ENCODE results near the gene EFNA5.

The EFNA5 gene

GRCh38 chr5:107624235-107624634, 46.5 kb downstream of the EFNA5 start:
- no peaks in the 10 kb centered on the region for H3K27me3 ChIP-seq (replicated peaks; ENCODE audit: control insufficient read depth, insufficient read depth, low read length, poor library complexity, severe bottlenecking)
- H3K36me3 ChIP-seq (ENCODE audit: control insufficient read depth, insufficient read depth, low read length): no peaks in the 10 kb centered on the region
- DNase-seq: no peak
- H3K27ac ChIP-seq (ENCODE audit: insufficient read depth, low read length, poor library complexity, severe bottlenecking): no peak overlapping the region
- no peaks in the 10 kb centered on the region for H3K9me3 ChIP-seq (ENCODE audit: control insufficient read depth, low read length)
- no peak overlapping the region for H3K4me3 ChIP-seq (ENCODE audit: insufficient read depth, low read depth, low read length, poor library complexity, severe bottlenecking)
- no peaks in the 10 kb centered on the region for H3K4me1 ChIP-seq (ENCODE audit: control insufficient read depth, insufficient read depth, low read length, poor library complexity, severe bottlenecking)

DNA sequence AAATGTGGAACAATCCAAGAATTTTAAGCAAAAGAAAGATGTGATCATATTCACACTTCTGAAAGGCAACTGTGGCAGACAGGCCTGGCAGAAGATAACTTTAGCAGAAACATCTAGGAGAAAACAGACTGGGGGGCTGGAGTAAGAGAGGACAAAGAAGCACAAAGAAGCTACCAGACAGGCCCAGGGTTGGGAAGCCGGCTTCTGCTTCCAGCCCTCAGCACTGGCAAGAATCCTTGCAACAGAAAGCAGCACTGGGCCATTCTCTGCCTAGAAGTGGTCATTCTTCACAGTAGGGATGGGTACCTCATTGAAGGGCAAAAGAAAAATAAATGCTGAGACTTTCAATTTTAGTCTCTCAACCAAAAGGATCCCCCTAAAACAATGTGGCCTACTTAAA, 49.6 kb downstream of the EFNA5 start:
- no peak overlapping the region for H3K4me3 ChIP-seq (ENCODE audit: insufficient read depth, low read depth, low read length, poor library complexity, severe bottlenecking)
- no peaks in the 10 kb centered on the region for H3K9me3 ChIP-seq (ENCODE audit: control insufficient read depth, low read length)
- DNase-seq: no peak

DNA sequence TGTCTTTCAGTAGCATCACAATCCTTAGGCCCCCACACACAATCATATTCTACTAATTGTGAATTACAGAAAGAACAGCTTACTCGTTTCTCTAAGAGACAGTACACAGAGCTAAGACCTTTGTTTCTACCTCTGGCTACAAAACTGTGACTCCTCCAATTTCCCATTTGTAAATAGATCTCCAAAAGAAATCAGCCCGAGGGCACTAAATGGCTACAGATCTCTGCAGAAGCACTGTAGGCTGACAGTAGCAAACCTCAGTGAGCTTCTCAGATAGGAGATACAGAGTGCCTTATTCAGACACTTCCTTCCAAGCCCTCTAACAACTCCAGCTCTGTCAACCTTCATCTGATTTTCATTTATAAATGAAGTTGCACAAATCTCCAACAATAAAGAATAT, 51.0 kb downstream of the EFNA5 start:
- Histone ChIP-seq H3K4me1 (ENCODE audit: control insufficient read depth, insufficient read depth, low read length, poor library complexity, severe bottlenecking) (no peaks in the 10 kb centered on the region), H3K27ac (ENCODE audit: insufficient read depth, low read length, poor library complexity, severe bottlenecking) (no peak overlapping the region), H3K36me3 (ENCODE audit: control insufficient read depth, insufficient read depth, low read length) (no peaks in the 10 kb centered on the region), H3K9me3 (ENCODE audit: control insufficient read depth, low read length) (no peaks in the 10 kb centered on the region), H3K27me3 (replicated peaks; ENCODE audit: control insufficient read depth, insufficient read depth, low read length, poor library complexity, severe bottlenecking) (no peaks in the 10 kb centered on the region), H3K4me3 (ENCODE audit: insufficient read depth, low read depth, low read length, poor library complexity, severe bottlenecking) (no peak overlapping the region)
- DNase-seq: no peak

More for the DNA sequence above, 49.6 kb downstream of the EFNA5 start:
- Histone ChIP-seq H3K27ac (ENCODE audit: insufficient read depth, low read length, poor library complexity, severe bottlenecking) (no peak overlapping the region), H3K4me1 (ENCODE audit: control insufficient read depth, insufficient read depth, low read length, poor library complexity, severe bottlenecking) (no peaks in the 10 kb centered on the region), H3K27me3 (replicated peaks; ENCODE audit: control insufficient read depth, insufficient read depth, low read length, poor library complexity, severe bottlenecking) (no peaks in the 10 kb centered on the region), H3K36me3 (ENCODE audit: control insufficient read depth, insufficient read depth, low read length) (no peaks in the 10 kb centered on the region)

- no peak for DNase-seq
- Histone ChIP-seq H3K36me3 (ENCODE audit: control insufficient read depth, insufficient read depth, low read length) (no peaks in the 10 kb centered on the region), H3K27ac (ENCODE audit: insufficient read depth, low read length, poor library complexity, severe bottlenecking) (no peak overlapping the region), H3K4me1 (ENCODE audit: control insufficient read depth, insufficient read depth, low read length, poor library complexity, severe bottlenecking) (no peaks in the 10 kb centered on the region), H3K9me3 (ENCODE audit: control insufficient read depth, low read length) (no peaks in the 10 kb centered on the region), H3K27me3 (replicated peaks; ENCODE audit: control insufficient read depth, insufficient read depth, low read length, poor library complexity, severe bottlenecking) (no peaks in the 10 kb centered on the region), H3K4me3 (ENCODE audit: insufficient read depth, low read depth, low read length, poor library complexity, severe bottlenecking) (no peak overlapping the region)
These were observed 52.5 kb downstream of the EFNA5 start for GRCh38 chr5:107618242-107618641.

DNA sequence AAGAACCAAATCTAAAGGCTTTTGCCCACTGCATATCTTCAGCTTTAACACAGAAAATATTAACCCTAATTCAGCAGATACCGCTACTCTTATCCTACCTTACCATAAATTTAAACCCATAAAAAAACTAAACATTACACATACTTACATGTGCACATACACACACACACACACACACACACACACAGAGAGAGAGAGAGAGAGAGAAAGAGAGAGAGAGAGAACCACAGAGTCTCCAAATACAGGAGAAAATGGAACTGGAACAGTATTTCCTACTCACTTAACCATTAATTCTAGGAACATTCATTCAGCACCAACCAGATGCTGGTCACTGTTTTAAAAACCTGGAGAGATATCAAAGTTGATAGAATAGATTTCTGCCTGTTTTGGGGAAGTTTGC, 53.7 kb downstream of the EFNA5 start:
- H3K4me1 ChIP-seq (ENCODE audit: control insufficient read depth, insufficient read depth, low read length, poor library complexity, severe bottlenecking): no peaks in the 10 kb centered on the region
- no peak overlapping the region for H3K27ac ChIP-seq (ENCODE audit: insufficient read depth, low read length, poor library complexity, severe bottlenecking)
- no peaks in the 10 kb centered on the region for H3K9me3 ChIP-seq (ENCODE audit: control insufficient read depth, low read length)
- DNase-seq: no peak
- no peaks in the 10 kb centered on the region for H3K27me3 ChIP-seq (replicated peaks; ENCODE audit: control insufficient read depth, insufficient read depth, low read length, poor library complexity, severe bottlenecking)
- H3K36me3 ChIP-seq (ENCODE audit: control insufficient read depth, insufficient read depth, low read length): no peaks in the 10 kb centered on the region
- H3K4me3 ChIP-seq (ENCODE audit: insufficient read depth, low read depth, low read length, poor library complexity, severe bottlenecking): no peak overlapping the region

- no peak overlapping the region for H3K27ac ChIP-seq (ENCODE audit: insufficient read depth, low read length, poor library complexity, severe bottlenecking)
- no peaks in the 10 kb centered on the region for H3K4me1 ChIP-seq (ENCODE audit: control insufficient read depth, insufficient read depth, low read length, poor library complexity, severe bottlenecking)
- H3K36me3 ChIP-seq (ENCODE audit: control insufficient read depth, insufficient read depth, low read length): no peaks in the 10 kb centered on the region
These were observed 54.5 kb downstream of the EFNA5 start for GRCh38 chr5:107616213-107616612.

DNA sequence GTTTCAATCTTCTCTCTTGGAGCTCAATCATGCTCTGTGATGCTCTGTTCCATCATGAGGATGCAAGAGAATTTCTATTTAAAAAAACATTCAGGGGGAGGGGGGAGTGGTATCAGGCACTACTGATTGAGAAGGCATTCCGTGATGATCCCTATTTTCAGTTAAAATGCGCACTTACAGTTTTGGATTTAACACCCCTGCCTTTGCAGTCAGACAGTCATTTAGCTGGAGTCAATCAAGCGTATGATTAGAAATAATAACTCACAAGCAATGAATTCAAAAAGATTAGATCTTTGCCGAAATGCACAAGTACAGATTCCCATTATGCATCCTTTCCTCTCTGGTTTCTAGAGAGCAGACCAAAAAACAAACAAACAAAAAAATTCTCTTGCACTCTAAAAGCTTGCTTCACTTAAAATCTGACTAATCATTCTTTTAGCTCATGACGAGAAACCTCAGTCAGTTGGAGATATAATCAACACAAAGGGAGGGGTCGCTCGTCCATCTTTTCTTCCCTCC, 55.4 kb downstream of the EFNA5 start:
- DNase-seq: no peak
- Histone ChIP-seq H3K9me3 (ENCODE audit: control insufficient read depth, low read length) (no peaks in the 10 kb centered on the region), H3K27ac (ENCODE audit: insufficient read depth, low read length, poor library complexity, severe bottlenecking) (no peak overlapping the region), H3K27me3 (replicated peaks; ENCODE audit: control insufficient read depth, insufficient read depth, low read length, poor library complexity, severe bottlenecking) (no peaks in the 10 kb centered on the region), H3K4me3 (ENCODE audit: insufficient read depth, low read depth, low read length, poor library complexity, severe bottlenecking) (no peak overlapping the region), H3K4me1 (ENCODE audit: control insufficient read depth, insufficient read depth, low read length, poor library complexity, severe bottlenecking) (no peaks in the 10 kb centered on the region), H3K36me3 (ENCODE audit: control insufficient read depth, insufficient read depth, low read length) (no peaks in the 10 kb centered on the region)

More at GRCh38 chr5:107616213-107616612, 54.5 kb downstream of the EFNA5 start:
- H3K4me3 ChIP-seq (ENCODE audit: insufficient read depth, low read depth, low read length, poor library complexity, severe bottlenecking): no peak overlapping the region
- H3K27me3 ChIP-seq (replicated peaks; ENCODE audit: control insufficient read depth, insufficient read depth, low read length, poor library complexity, severe bottlenecking): no peaks in the 10 kb centered on the region
- H3K9me3 ChIP-seq (ENCODE audit: control insufficient read depth, low read length): no peaks in the 10 kb centered on the region
- no peak for DNase-seq

- H3K27me3 ChIP-seq (replicated peaks; ENCODE audit: control insufficient read depth, insufficient read depth, low read length, poor library complexity, severe bottlenecking): no peaks in the 10 kb centered on the region
- H3K9me3 ChIP-seq (ENCODE audit: control insufficient read depth, low read length): no peaks in the 10 kb centered on the region
- H3K4me1 ChIP-seq (ENCODE audit: control insufficient read depth, insufficient read depth, low read length, poor library complexity, severe bottlenecking): no peaks in the 10 kb centered on the region
- no peak for DNase-seq
- no peak overlapping the region for H3K27ac ChIP-seq (ENCODE audit: insufficient read depth, low read length, poor library complexity, severe bottlenecking)
- H3K36me3 ChIP-seq (ENCODE audit: control insufficient read depth, insufficient read depth, low read length): no peaks in the 10 kb centered on the region
- no peak overlapping the region for H3K4me3 ChIP-seq (ENCODE audit: insufficient read depth, low read depth, low read length, poor library complexity, severe bottlenecking)
These were observed 58.2 kb downstream of the EFNA5 start for GRCh38 chr5:107612541-107612940.

DNA sequence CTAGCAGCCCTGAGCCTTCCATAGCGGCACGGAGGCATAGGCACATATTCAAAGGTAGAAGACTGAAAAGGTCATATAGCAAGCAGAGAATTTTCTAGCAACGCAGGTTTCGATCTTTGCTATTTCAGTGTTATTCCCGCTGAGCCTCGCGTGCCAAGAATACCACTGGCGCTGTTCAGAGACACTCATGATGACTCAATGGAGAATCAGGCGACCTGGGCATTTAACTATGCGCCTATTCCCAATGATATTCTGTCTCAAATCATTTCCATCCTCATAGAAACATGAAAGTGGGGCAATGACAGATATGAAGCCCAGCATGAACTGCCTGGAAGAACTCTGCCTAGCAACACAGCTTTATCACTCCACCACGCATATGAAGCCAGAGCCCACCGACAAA, 59.9 kb downstream of the EFNA5 start:
- Histone ChIP-seq H3K27me3 (replicated peaks; ENCODE audit: control insufficient read depth, insufficient read depth, low read length, poor library complexity, severe bottlenecking) (no peaks in the 10 kb centered on the region), H3K9me3 (ENCODE audit: control insufficient read depth, low read length) (no peaks in the 10 kb centered on the region), H3K36me3 (ENCODE audit: control insufficient read depth, insufficient read depth, low read length) (no peaks in the 10 kb centered on the region), H3K4me1 (ENCODE audit: control insufficient read depth, insufficient read depth, low read length, poor library complexity, severe bottlenecking) (no peaks in the 10 kb centered on the region), H3K4me3 (ENCODE audit: insufficient read depth, low read depth, low read length, poor library complexity, severe bottlenecking) (no peak overlapping the region), H3K27ac (ENCODE audit: insufficient read depth, low read length, poor library complexity, severe bottlenecking) (no peak overlapping the region)
- no peak for DNase-seq

DNA sequence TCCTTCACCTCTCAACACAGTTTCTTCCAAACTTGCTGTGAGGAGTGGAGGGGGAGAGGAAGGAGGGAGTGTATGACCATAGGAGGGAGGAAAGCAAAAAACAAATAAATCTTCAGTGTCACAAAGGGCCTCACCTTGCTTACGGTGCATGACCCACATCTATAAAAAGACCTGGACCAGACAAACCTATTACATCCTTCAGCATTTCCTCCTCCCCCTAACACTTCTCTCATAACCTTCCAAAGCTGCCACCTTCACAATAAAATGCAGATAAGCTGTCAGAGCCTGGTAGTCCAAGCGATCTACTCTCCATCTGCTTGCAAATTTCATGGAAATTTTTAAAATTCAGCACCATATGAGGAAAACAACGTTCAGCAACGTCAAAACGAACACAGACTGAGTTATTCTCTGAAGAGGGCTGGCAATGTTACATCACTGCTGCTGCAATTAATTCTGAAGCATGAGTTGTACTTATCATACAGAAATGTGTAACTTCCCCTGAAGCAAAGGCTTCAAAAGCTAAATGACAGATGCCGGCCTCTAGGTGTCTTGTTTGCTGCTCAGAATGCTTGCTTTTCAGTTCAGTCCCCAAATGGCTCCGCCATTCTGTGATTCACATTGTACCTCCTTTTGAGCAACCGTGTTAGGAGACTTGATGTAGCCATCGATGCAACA, 62.9 kb downstream of the EFNA5 start:
- H3K27me3 ChIP-seq (replicated peaks; ENCODE audit: control insufficient read depth, insufficient read depth, low read length, poor library complexity, severe bottlenecking): no peaks in the 10 kb centered on the region
- no peaks in the 10 kb centered on the region for H3K4me1 ChIP-seq (ENCODE audit: control insufficient read depth, insufficient read depth, low read length, poor library complexity, severe bottlenecking)
- no peaks in the 10 kb centered on the region for H3K9me3 ChIP-seq (ENCODE audit: control insufficient read depth, low read length)
- H3K36me3 ChIP-seq (ENCODE audit: control insufficient read depth, insufficient read depth, low read length): no peaks in the 10 kb centered on the region
- H3K27ac ChIP-seq (ENCODE audit: insufficient read depth, low read length, poor library complexity, severe bottlenecking): no peak overlapping the region
- no peak overlapping the region for H3K4me3 ChIP-seq (ENCODE audit: insufficient read depth, low read depth, low read length, poor library complexity, severe bottlenecking)
- no peak for DNase-seq

Data from effector memory CD4-positive, alpha-beta T cell (primary cell).